Measurements from ENCODE around the gene CELA1.

The CELA1 gene

GRCh38 chr12:51374361-51374760 is 27.9 kb upstream of the CELA1 start:
- DNase-seq = no peak

GRCh38 chr12:51373187-51373586 is 26.7 kb upstream of the CELA1 start:
- no peak for DNase-seq

GRCh38 chr12:51372021-51372420 is 25.5 kb upstream of the CELA1 start:
- DNase-seq = no peak

GRCh38 chr12:51371295-51371953 is 24.9 kb upstream of the CELA1 start:
- no peak for DNase-seq

- no peak for DNase-seq
Observed at GRCh38 chr12:51370667-51371066, 24.2 kb upstream of the CELA1 start.

- no peak for DNase-seq
Observed at GRCh38 chr12:51369581-51369980, 23.1 kb upstream of the CELA1 start.

GRCh38 chr12:51368640-51369517 is 22.4 kb upstream of the CELA1 start:
- DNase-seq = peak; percentile 89

- no peak for DNase-seq
Observed at GRCh38 chr12:51365276-51365675, 18.8 kb upstream of the CELA1 start.

- no peak for DNase-seq
Observed at GRCh38 chr12:51364001-51364400, 17.5 kb upstream of the CELA1 start.

- no peak for DNase-seq
Observed at GRCh38 chr12:51362747-51363342, 16.4 kb upstream of the CELA1 start.

GRCh38 chr12:51362307-51362706 is 15.8 kb upstream of the CELA1 start:
- DNase-seq = no peak

- no peak for DNase-seq
Observed at GRCh38 chr12:51361161-51362016, 14.9 kb upstream of the CELA1 start.

- no peak for DNase-seq
Observed at GRCh38 chr12:51360315-51360714, 13.8 kb upstream of the CELA1 start.

GRCh38 chr12:51359851-51360250 is 13.4 kb upstream of the CELA1 start:
- no peak for DNase-seq

GRCh38 chr12:51358496-51358895 is 12.0 kb upstream of the CELA1 start:
- no peak for DNase-seq

GRCh38 chr12:51357374-51358047 is 11.0 kb upstream of the CELA1 start:
- peak; percentile 30 for DNase-seq

GRCh38 chr12:51351913-51352532 is 5.5 kb upstream of the CELA1 start:
- DNase-seq = peak; percentile 63

- DNase-seq = no peak
Observed at GRCh38 chr12:51349026-51349425, 2.5 kb upstream of the CELA1 start.

GRCh38 chr12:51348116-51348515 is 1.6 kb upstream of the CELA1 start:
- no peak for DNase-seq

GRCh38 chr12:51345681-51346080 is 798 bp downstream of the CELA1 start:
- no peak for DNase-seq

GRCh38 chr12:51343201-51343600 is 3.3 kb downstream of the CELA1 start:
- no peak for DNase-seq

GRCh38 chr12:51342416-51342815 is 4.1 kb downstream of the CELA1 start:
- DNase-seq = no peak

All from activated CD4-positive, alpha-beta T cell treated with anti-CD3 and anti-CD28 coated beads for 48 hours (primary cell).